ENCODE results near the gene NLE1.
"Not testable (repeated sequence)": the region's sequence is repeated elsewhere in the genome, so short reads cannot be mapped to it uniquely, and the experiment has no call there.

The NLE1 gene

GRCh38 chr17:35172321-35172720 is 30.2 kb upstream of the NLE1 start:
- not testable (repeated sequence) for H3K36me3 ChIP-seq (ENCODE audit: control insufficient read depth, insufficient read depth, low read length); H3K9ac ChIP-seq (ENCODE audit: low read length); H3K27ac ChIP-seq (ENCODE audit: low read depth, low read length); H3K27me3 ChIP-seq (ENCODE audit: control insufficient read depth, insufficient read depth, low read length); H3K4me1 ChIP-seq (ENCODE audit: control insufficient read depth, insufficient read depth, low read length); H3K4me3 ChIP-seq (ENCODE audit: low read length)

GRCh38 chr17:35171834-35172233 is 29.7 kb upstream of the NLE1 start:
- no peak overlapping the region for H3K27ac ChIP-seq (ENCODE audit: low read depth, low read length)
- H3K27me3 ChIP-seq (ENCODE audit: control insufficient read depth, insufficient read depth, low read length), result no peaks in the 10 kb centered on the region
- no peak overlapping the region for H3K9ac ChIP-seq (ENCODE audit: low read length)
- H3K4me3 ChIP-seq (ENCODE audit: low read length), result no peak overlapping the region
- no peaks in the 10 kb centered on the region for H3K36me3 ChIP-seq (ENCODE audit: control insufficient read depth, insufficient read depth, low read length)
- H3K4me1 ChIP-seq (ENCODE audit: control insufficient read depth, insufficient read depth, low read length), result no peaks in the 10 kb centered on the region

GRCh38 chr17:35170968-35171771 is 29.1 kb upstream of the NLE1 start:
- H3K27me3 ChIP-seq (ENCODE audit: control insufficient read depth, insufficient read depth, low read length), result no peaks in the 10 kb centered on the region
- H3K9ac ChIP-seq (ENCODE audit: low read length), result no peak overlapping the region
- no peaks in the 10 kb centered on the region for H3K4me1 ChIP-seq (ENCODE audit: control insufficient read depth, insufficient read depth, low read length)
- H3K36me3 ChIP-seq (ENCODE audit: control insufficient read depth, insufficient read depth, low read length), result no peaks in the 10 kb centered on the region
- no peak overlapping the region for H3K4me3 ChIP-seq (ENCODE audit: low read length)
- no peak overlapping the region for H3K27ac ChIP-seq (ENCODE audit: low read depth, low read length)

DNA sequence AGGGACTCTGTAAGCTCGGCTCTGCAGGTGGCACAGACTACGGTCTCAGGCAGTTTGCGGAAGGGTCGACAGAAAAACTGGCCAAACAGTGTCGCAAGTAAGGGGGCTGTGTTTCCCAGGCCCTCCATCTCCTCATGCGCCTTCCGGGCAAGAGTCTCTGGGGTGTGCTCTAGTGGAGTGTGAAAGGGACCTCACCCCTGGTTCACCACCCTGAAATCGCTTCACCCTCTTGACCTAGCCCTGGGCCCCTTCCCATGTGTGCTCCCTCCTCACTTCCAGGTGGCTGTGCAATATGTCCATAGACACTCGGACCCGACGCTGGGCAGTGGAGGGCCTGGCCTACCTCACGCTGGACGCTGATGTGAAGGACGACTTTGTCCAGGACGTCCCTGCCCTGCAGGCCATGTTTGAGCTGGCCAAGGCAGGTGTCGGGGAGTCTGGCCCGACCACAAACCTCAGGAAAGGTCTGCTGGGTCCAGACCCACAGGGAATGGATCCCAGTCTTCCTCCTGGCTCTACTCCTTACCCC is 27.8 kb upstream of the NLE1 start:
- H3K36me3 ChIP-seq (ENCODE audit: control insufficient read depth, insufficient read depth, low read length), result no peaks in the 10 kb centered on the region
- H3K4me1 ChIP-seq (ENCODE audit: control insufficient read depth, insufficient read depth, low read length), result no peaks in the 10 kb centered on the region
- no peak overlapping the region for H3K4me3 ChIP-seq (ENCODE audit: low read length)
- H3K9ac ChIP-seq (ENCODE audit: low read length), result no peak overlapping the region
- H3K27ac ChIP-seq (ENCODE audit: low read depth, low read length), result no peak overlapping the region
- H3K27me3 ChIP-seq (ENCODE audit: control insufficient read depth, insufficient read depth, low read length), result no peaks in the 10 kb centered on the region

DNA sequence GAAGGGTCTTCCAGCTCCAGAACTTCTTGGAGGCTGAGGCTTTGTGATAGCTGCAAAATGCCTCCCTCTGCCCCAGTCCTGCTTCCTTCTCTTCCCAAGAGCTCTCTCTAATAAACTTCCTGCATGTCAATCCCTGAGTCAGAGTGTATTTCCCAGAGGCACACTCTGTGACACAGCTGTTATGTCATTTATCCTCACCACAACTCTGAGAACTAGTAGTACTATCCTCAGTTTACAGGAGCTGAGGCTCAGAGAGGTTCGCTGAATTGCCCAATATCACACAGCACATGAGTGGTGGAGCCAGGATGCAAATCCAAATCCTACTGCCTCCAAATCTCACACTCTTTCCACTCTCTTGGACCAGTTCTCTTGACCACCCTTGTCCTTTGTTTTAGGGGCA is 25.6 kb upstream of the NLE1 start:
- Histone ChIP-seq H3K27ac (ENCODE audit: low read depth, low read length) (no peak overlapping the region), H3K36me3 (ENCODE audit: control insufficient read depth, insufficient read depth, low read length) (no peaks in the 10 kb centered on the region), H3K9ac (ENCODE audit: low read length) (no peak overlapping the region), H3K4me1 (ENCODE audit: control insufficient read depth, insufficient read depth, low read length) (no peaks in the 10 kb centered on the region), H3K27me3 (ENCODE audit: control insufficient read depth, insufficient read depth, low read length) (no peaks in the 10 kb centered on the region), H3K4me3 (ENCODE audit: low read length) (no peak overlapping the region)

GRCh38 chr17:35167046-35167445 is 24.9 kb upstream of the NLE1 start:
- Histone ChIP-seq H3K4me1 (ENCODE audit: control insufficient read depth, insufficient read depth, low read length) (no peaks in the 10 kb centered on the region), H3K27me3 (ENCODE audit: control insufficient read depth, insufficient read depth, low read length) (no peaks in the 10 kb centered on the region), H3K4me3 (ENCODE audit: low read length) (no peak overlapping the region), H3K27ac (ENCODE audit: low read depth, low read length) (no peak overlapping the region), H3K36me3 (ENCODE audit: control insufficient read depth, insufficient read depth, low read length) (no peaks in the 10 kb centered on the region), H3K9ac (ENCODE audit: low read length) (no peak overlapping the region)

DNA sequence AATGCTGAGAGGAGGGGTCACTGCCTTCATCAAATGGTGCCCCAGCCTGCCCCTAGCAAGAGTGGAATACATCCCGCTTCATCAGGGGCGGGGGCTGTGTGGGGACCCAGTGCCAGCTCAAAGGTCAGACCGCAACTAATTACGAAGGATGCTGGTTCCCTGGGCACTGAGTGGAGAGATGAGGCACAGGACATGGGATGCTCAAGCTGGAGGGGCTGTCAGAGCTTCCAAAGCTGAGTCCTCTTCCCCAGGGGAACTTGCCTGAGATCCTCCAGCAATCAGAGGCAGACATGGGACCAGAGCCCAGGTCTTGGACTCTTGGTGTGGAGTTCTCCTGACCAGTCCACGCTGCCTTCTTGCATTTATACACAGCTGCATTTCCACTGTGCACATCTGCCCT is 24.4 kb upstream of the NLE1 start:
- H3K36me3 ChIP-seq (ENCODE audit: control insufficient read depth, insufficient read depth, low read length), result no peaks in the 10 kb centered on the region

DNA sequence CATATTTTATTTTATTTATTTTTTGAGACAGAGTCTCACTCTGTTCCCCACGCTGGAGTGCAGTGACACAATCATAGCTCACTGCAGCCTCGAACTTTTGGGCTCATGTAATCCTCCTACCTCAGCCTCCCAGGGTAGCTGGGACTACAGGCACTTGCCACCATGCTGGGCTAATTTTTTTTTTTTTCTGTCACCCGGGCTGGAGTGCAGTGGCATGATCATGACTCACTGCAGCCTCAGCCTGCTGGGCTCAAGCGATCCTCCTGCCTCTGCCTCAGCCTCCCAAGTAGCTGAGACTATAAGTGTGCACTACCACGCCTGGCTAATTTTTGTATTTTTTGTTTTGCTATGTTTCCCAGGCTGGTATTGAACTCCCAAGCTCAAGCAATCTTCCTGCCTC is 22.6 kb upstream of the NLE1 start:
- Histone ChIP-seq H3K36me3 (ENCODE audit: control insufficient read depth, insufficient read depth, low read length) (no peaks in the 10 kb centered on the region), H3K27me3 (ENCODE audit: control insufficient read depth, insufficient read depth, low read length) (no peaks in the 10 kb centered on the region), H3K27ac (ENCODE audit: low read depth, low read length) (no peak overlapping the region), H3K4me1 (ENCODE audit: control insufficient read depth, insufficient read depth, low read length) (no peaks in the 10 kb centered on the region), H3K4me3 (ENCODE audit: low read length) (no peak overlapping the region), H3K9ac (ENCODE audit: low read length) (no peak overlapping the region)

More for the DNA sequence above, 24.4 kb upstream of the NLE1 start:
- no peak overlapping the region for H3K9ac ChIP-seq (ENCODE audit: low read length)
- H3K27me3 ChIP-seq (ENCODE audit: control insufficient read depth, insufficient read depth, low read length), result no peaks in the 10 kb centered on the region
- H3K4me3 ChIP-seq (ENCODE audit: low read length), result no peak overlapping the region
- H3K27ac ChIP-seq (ENCODE audit: low read depth, low read length), result no peak overlapping the region
- H3K4me1 ChIP-seq (ENCODE audit: control insufficient read depth, insufficient read depth, low read length), result no peaks in the 10 kb centered on the region

DNA sequence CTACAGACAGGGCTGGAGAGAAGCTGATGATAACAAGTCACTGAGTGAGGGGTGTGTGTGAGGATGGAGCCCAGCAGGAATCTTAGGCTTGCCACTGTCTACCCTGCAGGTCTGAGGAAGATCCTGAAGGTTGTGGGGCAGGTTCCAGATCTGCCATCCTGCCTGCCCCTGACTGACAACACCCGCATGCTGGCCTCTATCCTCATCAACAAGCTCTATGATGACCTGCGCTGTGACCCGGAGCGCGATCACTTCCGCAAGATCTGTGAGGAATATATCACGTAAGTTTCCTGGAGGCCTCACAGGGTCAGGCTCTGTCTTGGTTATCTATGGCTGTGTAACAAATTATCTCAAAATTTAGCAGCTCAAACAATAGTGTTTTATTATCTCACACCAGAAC is 21.8 kb upstream of the NLE1 start:
- Histone ChIP-seq H3K9ac (ENCODE audit: low read length) (no peak overlapping the region), H3K4me3 (ENCODE audit: low read length) (no peak overlapping the region), H3K4me1 (ENCODE audit: control insufficient read depth, insufficient read depth, low read length) (no peaks in the 10 kb centered on the region), H3K27ac (ENCODE audit: low read depth, low read length) (no peak overlapping the region), H3K36me3 (ENCODE audit: control insufficient read depth, insufficient read depth, low read length) (no peaks in the 10 kb centered on the region), H3K27me3 (ENCODE audit: control insufficient read depth, insufficient read depth, low read length) (no peaks in the 10 kb centered on the region)

- H3K36me3 ChIP-seq (ENCODE audit: control insufficient read depth, insufficient read depth, low read length), result no peaks in the 10 kb centered on the region
Measured at GRCh38 chr17:35162755-35163154, 20.7 kb upstream of the NLE1 start.

GRCh38 chr17:35161281-35161761 is 19.2 kb upstream of the NLE1 start:
- Histone ChIP-seq H3K36me3 (ENCODE audit: control insufficient read depth, insufficient read depth, low read length) (no peaks in the 10 kb centered on the region), H3K27ac (ENCODE audit: low read depth, low read length) (no peak overlapping the region), H3K27me3 (ENCODE audit: control insufficient read depth, insufficient read depth, low read length) (no peaks in the 10 kb centered on the region), H3K4me1 (ENCODE audit: control insufficient read depth, insufficient read depth, low read length) (no peaks in the 10 kb centered on the region), H3K4me3 (ENCODE audit: low read length) (no peak overlapping the region), H3K9ac (ENCODE audit: low read length) (no peak overlapping the region)

More at GRCh38 chr17:35162755-35163154, 20.7 kb upstream of the NLE1 start:
- no peaks in the 10 kb centered on the region for H3K27me3 ChIP-seq (ENCODE audit: control insufficient read depth, insufficient read depth, low read length)
- no peak overlapping the region for H3K4me3 ChIP-seq (ENCODE audit: low read length)
- no peaks in the 10 kb centered on the region for H3K4me1 ChIP-seq (ENCODE audit: control insufficient read depth, insufficient read depth, low read length)
- H3K27ac ChIP-seq (ENCODE audit: low read depth, low read length), result no peak overlapping the region
- no peak overlapping the region for H3K9ac ChIP-seq (ENCODE audit: low read length)

DNA sequence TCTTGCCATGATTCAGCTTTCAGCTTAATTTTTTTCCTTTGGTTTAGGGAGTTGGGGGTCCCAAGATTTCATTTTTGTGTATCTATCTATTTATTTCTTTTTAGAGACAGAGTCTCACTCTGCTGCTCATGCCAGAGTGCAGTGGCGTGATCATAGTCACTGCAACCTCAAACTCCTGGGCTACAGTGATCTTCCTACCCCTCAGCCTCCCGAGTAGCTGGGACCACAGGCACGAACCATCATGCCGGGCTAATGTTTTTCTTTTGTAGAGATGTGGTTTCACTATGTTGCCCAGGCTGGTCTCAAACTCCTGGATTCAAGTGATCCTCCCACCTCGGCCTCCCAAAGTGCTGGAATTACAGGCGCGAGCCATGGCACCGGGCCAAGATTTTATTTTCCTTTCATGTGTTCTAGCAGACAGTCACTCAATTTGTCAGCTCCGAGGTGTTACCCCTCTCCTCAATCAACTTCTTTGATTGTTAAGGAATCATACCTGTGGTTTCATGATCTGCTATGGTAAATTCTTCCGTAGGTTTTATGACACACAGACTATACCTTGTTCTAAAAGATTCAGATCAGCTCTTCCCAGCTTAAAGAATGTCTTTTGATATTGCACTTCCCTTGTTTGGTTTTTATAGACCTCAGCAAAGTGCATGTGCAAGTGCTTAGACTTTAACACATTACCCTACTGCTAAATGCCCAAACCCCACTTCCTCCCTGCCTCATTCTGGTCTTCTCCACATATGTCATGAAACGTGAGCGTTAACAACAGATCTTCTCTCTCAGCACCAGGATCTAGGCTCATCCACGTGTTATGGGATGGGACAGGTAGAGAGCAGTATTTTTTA is 18.5 kb upstream of the NLE1 start:
- Histone ChIP-seq H3K4me3 (ENCODE audit: low read length) (no peak overlapping the region), H3K27me3 (ENCODE audit: control insufficient read depth, insufficient read depth, low read length) (no peaks in the 10 kb centered on the region), H3K27ac (ENCODE audit: low read depth, low read length) (no peak overlapping the region), H3K36me3 (ENCODE audit: control insufficient read depth, insufficient read depth, low read length) (no peaks in the 10 kb centered on the region), H3K4me1 (ENCODE audit: control insufficient read depth, insufficient read depth, low read length) (no peaks in the 10 kb centered on the region), H3K9ac (ENCODE audit: low read length) (no peak overlapping the region)
